Measurements from ENCODE around the gene BBS5. TPM values are rescaled to one million over a fixed set of nuclear protein-coding genes. Genes with fewer than 3 reads are reported as not detected.
"Not testable (repeated sequence)": the region's sequence is repeated elsewhere in the genome, so short reads cannot be mapped to it uniquely, and the experiment has no call there.

Gene BBS5
- polyA plus RNA-seq, 2 of the 4 experiments (the other 2 are of a cell fraction), result 1.7 to 5.3 TPM

DNA sequence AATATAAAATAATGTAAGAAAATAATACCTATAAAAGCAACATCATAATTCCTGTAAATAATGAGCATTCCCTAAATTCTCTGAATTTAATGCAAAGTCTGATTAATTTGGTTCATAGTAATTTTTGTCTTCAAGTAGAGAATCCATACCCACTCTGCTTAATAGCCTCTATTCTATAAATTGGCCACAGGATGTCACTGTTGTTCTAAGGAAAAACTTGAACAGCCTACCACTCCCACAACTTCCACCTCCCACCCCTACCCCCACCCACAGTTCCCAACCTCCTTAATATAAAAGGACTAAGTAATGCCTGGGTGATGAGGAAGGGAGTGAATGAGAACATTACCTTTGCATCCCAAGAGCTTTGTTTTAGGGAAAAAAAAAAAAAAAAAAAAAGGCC is 27.2 kb upstream of the BBS5 start (continued):
- TF ChIP-seq TP53 (CRISPR knock-in tag; IDR thresholded peaks at IDR 0.05) (no peak), RFX5 (IDR thresholded peaks at IDR 0.05) (no peak), SMC3 (IDR thresholded peaks at IDR 0.05) (peak; percentile 59), JUN (IDR thresholded peaks at IDR 0.05) (no peak), RAD21 (conservative IDR thresholded peaks at IDR 0.05 in 1 of 2, IDR thresholded peaks at IDR 0.05 in 1 of 2) (peak; percentile 76 to 83), PHF8 (IDR thresholded peaks at IDR 0.05; ENCODE audit: borderline replicate concordance, low read depth) (no peak), MAZ (IDR thresholded peaks at IDR 0.05; ENCODE audit: borderline replicate concordance, low read depth, low read length) (no peak), BHLHE40 (IDR thresholded peaks at IDR 0.05; ENCODE audit: low read depth, low read length) (no peak), CBX2 (IDR thresholded peaks at IDR 0.05; ENCODE audit: borderline replicate concordance, low read depth) (no peak)
- TF ChIP-seq, protein P1, sequence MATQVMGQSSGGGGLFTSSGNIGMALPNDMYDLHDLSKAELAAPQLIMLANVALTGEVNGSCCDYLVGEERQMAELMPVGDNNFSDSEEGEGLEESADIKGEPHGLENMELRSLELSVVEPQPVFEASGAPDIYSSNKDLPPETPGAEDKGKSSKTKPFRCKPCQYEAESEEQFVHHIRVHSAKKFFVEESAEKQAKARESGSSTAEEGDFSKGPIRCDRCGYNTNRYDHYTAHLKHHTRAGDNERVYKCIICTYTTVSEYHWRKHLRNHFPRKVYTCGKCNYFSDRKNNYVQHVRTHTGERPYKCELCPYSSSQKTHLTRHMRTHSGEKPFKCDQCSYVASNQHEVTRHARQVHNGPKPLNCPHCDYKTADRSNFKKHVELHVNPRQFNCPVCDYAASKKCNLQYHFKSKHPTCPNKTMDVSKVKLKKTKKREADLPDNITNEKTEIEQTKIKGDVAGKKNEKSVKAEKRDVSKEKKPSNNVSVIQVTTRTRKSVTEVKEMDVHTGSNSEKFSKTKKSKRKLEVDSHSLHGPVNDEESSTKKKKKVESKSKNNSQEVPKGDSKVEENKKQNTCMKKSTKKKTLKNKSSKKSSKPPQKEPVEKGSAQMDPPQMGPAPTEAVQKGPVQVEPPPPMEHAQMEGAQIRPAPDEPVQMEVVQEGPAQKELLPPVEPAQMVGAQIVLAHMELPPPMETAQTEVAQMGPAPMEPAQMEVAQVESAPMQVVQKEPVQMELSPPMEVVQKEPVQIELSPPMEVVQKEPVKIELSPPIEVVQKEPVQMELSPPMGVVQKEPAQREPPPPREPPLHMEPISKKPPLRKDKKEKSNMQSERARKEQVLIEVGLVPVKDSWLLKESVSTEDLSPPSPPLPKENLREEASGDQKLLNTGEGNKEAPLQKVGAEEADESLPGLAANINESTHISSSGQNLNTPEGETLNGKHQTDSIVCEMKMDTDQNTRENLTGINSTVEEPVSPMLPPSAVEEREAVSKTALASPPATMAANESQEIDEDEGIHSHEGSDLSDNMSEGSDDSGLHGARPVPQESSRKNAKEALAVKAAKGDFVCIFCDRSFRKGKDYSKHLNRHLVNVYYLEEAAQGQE (IDR thresholded peaks at IDR 0.05), result no peak

DNA sequence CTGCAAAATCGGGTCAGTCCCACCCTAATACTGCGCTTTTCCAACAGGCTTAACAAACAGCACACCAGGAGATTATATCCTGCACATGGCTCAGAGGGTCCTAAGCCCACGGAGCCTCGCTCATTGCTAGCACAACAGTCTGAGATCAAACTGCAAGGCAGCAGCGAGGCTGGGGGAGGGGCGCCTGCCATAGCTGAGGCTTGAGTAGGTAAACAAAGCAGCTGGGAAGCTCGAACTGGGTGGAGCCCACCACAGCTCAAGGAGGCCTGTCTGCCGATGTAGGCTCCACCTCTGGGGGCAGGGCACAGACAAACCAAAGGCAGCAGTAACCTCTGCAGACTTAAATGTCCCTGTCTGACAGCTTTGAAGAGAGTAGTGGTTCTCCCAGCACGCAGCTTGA is 26.2 kb upstream of the BBS5 start:
- DNase-seq (ENCODE audit: low read depth in 1 of 2, low spot score in 1 of 2); H3K9me3 ChIP-seq; FAIRE-seq; ATAC-seq; H3K4me1 ChIP-seq; H3K27ac ChIP-seq; H3K4me3 ChIP-seq; POLR2A ChIA-PET: not testable (repeated sequence)
- 30% methylated on average over 8 of the region's 9 CpGs for WGBS (ENCODE audit: missing lambda C conversion rate)
- CTCF ChIA-PET, result interaction anchor here (0.9 to 2.5 kb wide), 15 partner anchors 10 to 1369 kb away, joined by 3 to 18 read pairs (median 5); no protein-coding TSS in a partner anchor
- H3K4me2 ChIP-seq, result peak overlapping the region; percentile 38

DNA sequence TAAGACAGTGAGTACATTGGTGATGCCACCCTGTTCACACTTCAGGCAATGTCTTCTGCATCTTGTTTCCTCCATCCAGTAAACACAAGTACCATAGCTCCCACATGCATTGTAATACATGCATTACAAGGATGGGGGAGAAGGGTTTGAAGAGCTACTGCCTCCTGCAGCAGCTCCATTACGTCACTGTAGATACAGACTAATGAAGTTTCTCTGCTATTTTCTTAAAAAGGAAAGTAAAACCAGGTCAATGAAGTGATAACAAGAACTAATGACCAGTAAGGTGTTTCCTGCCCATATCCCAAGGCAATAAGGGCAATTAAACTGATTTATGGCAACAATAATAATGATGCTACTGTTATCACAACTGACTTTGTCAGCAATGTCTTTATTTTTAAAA is 18.2 kb upstream of the BBS5 start:
- no peak for TF ChIP-seq PHF8 (IDR thresholded peaks at IDR 0.05; ENCODE audit: borderline replicate concordance, low read depth)
- TF ChIP-seq RARB (CRISPR knock-in tag; IDR thresholded peaks at IDR 0.05), result no peak
- no peak for TF ChIP-seq RNF2 (IDR thresholded peaks at IDR 0.05; ENCODE audit: borderline replicate concordance, low read depth)
- TF ChIP-seq HEYL (CRISPR knock-in tag; IDR thresholded peaks at IDR 0.05), result no peak
- TF ChIP-seq CHD4 (IDR thresholded peaks at IDR 0.05; ENCODE audit: borderline replicate concordance), result no peak
- TF ChIP-seq CBX2 (IDR thresholded peaks at IDR 0.05; ENCODE audit: borderline replicate concordance, low read depth), result no peak
- TF ChIP-seq, protein P2, sequence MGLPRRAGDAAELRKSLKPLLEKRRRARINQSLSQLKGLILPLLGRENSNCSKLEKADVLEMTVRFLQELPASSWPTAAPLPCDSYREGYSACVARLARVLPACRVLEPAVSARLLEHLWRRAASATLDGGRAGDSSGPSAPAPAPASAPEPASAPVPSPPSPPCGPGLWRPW (IDR thresholded peaks at IDR 0.05), result no peak
- no peak for TF ChIP-seq BHLHE40 (IDR thresholded peaks at IDR 0.05; ENCODE audit: low read depth, low read length)
- no peak for TF ChIP-seq ZC3H11A (IDR thresholded peaks at IDR 0.05)
- TF ChIP-seq, protein P3, sequence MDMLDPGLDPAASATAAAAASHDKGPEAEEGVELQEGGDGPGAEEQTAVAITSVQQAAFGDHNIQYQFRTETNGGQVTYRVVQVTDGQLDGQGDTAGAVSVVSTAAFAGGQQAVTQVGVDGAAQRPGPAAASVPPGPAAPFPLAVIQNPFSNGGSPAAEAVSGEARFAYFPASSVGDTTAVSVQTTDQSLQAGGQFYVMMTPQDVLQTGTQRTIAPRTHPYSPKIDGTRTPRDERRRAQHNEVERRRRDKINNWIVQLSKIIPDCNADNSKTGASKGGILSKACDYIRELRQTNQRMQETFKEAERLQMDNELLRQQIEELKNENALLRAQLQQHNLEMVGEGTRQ (IDR thresholded peaks at IDR 0.05), result no peak
- TF ChIP-seq, protein P4, sequence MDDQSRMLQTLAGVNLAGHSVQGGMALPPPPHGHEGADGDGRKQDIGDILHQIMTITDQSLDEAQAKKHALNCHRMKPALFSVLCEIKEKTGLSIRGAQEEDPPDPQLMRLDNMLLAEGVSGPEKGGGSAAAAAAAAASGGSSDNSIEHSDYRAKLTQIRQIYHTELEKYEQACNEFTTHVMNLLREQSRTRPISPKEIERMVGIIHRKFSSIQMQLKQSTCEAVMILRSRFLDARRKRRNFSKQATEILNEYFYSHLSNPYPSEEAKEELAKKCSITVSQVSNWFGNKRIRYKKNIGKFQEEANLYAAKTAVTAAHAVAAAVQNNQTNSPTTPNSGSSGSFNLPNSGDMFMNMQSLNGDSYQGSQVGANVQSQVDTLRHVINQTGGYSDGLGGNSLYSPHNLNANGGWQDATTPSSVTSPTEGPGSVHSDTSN (IDR thresholded peaks at IDR 0.05), result no peak
- no peak for TF ChIP-seq SMC3 (IDR thresholded peaks at IDR 0.05)
- no peak for TF ChIP-seq RFX5 (IDR thresholded peaks at IDR 0.05)
- TF ChIP-seq ZNF302 (CRISPR knock-in tag; IDR thresholded peaks at IDR 0.05), result no peak
- TF ChIP-seq JUNB (IDR thresholded peaks at IDR 0.05), result no peak
- no peak for TF ChIP-seq CEBPB (IDR thresholded peaks at IDR 0.05)
- TF ChIP-seq HOXA7 (CRISPR knock-in tag; IDR thresholded peaks at IDR 0.05), result no peak
- no peak for TF ChIP-seq MAZ (IDR thresholded peaks at IDR 0.05; ENCODE audit: borderline replicate concordance, low read depth, low read length)
- no peak for TF ChIP-seq TP53 (CRISPR knock-in tag; IDR thresholded peaks at IDR 0.05)
- TF ChIP-seq ZSCAN20 (CRISPR knock-in tag; IDR thresholded peaks at IDR 0.05), result no peak
- FAIRE-seq (no peak), DNase-seq (ENCODE audit: low read depth in 1 of 2, low spot score in 1 of 2) (no peak), ATAC-seq (no peak)
- H3K9me3 ChIP-seq, result no peaks in the 10 kb centered on the region
- no peak overlapping the region for H3K4me3 ChIP-seq
- no peak overlapping the region for H3K27ac ChIP-seq
- 83% methylated on average over 1 of the region's 1 CpG for WGBS (ENCODE audit: missing lambda C conversion rate)
- POLR2A ChIA-PET, result no interaction called here
- CTCF ChIA-PET, result interaction anchor here (0.8 to 2.4 kb wide), 3 partner anchors 9 to 67 kb away, joined by 3 to 12 read pairs (median 3); partner anchors contain the start of gene BBS5
- no peak overlapping the region for H3K4me2 ChIP-seq
- H3K4me1 ChIP-seq, result no peaks in the 10 kb centered on the region
